AG09309 (cell line): ENCODE results near the gene ATP10B.

Source experiments
- DNase-seq: peaks from one replicate; pipeline ENCODE4 v3.0.0-alpha.2; 2010; ENCODE audit warnings: low read depth
- H3K4me3 ChIP-seq: 2 replicates; pipeline ENCODE4 v1.5.1; 2011; ENCODE audit warnings: mild to moderate bottlenecking, low read depth, low read length, moderate library complexity; ENCODE audit not compliant: control insufficient read depth
- CTCF ChIP-seq: IDR thresholded peaks from 2 replicates; pipeline ENCODE4 v1.5.1; 2011; ENCODE audit warnings: mild to moderate bottlenecking, low read depth, low read length, inconsistent platforms; ENCODE audit not compliant: insufficient read depth, control insufficient read depth; ENCODE audit errors: missing control alignments

The ATP10B gene

GRCh38 chr5:160674901-160675300, 177.1 kb downstream of the ATP10B start:
- no peak for DNase-seq
- H3K4me3 ChIP-seq = no peak overlapping the region
- TF ChIP-seq CTCF = no peak

GRCh38 chr5:160672521-160672920, 179.5 kb downstream of the ATP10B start:
- DNase-seq = no peak
- no peak for TF ChIP-seq CTCF
- H3K4me3 ChIP-seq = no peak overlapping the region

- TF ChIP-seq CTCF = no peak
- no peak for DNase-seq
- H3K4me3 ChIP-seq = no peak overlapping the region
Observed at GRCh38 chr5:160668356-160668755, 183.7 kb downstream of the ATP10B start.

- TF ChIP-seq CTCF = no peak
- DNase-seq = no peak
- H3K4me3 ChIP-seq = no peak overlapping the region
Observed at GRCh38 chr5:160667160-160667559, 184.9 kb downstream of the ATP10B start.

DNA sequence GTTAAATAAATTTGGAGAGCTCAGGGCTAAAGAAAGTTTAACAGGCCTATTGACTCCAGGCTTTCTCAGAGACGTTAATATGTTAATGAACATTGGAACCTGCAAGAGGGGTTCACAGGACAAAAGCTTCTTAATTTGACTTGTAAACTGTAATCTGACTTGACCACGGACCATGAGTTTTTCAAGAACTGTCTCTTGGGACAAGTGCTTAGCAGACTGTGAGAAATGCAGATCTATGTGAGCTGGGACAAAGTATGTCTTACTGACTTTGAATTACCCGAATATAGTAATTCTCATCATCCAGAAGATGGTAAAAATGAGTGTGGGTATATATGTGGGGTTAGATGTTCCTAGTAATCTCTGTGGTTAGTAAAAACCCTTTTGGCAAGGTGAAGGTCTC, 186.6 kb downstream of the ATP10B start:
- H3K4me3 ChIP-seq = no peak overlapping the region
- no peak for TF ChIP-seq CTCF
- DNase-seq = no peak

DNA sequence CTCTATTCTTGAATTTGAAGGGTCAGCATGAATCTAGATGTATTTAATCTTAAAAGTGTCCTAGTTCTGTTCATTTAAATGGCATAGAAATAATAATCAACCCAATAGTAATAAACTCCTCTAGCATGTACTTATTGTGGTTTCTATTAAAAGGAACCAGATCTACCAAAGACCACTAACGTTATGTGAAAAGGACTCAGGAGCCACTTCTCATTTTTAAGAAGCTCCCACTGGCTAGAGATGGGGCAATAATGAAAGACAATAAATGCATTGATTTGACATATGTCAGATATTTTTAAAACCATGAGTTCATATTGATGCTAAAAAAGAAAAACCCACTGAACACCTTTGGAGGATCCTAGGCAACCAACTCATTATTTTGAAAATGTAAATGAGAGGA, 191.9 kb downstream of the ATP10B start:
- no peak for DNase-seq
- no peak overlapping the region for H3K4me3 ChIP-seq
- no peak for TF ChIP-seq CTCF
